Dendritic cell treated with granulocyte-macrophage colony-stimulating factor and Interleukin-4, amounts not matched to agents 40 ng/mL and 50 ng/mL, for 4 days (primary cell): ENCODE measurements around the gene MRPL54.
A peak's percentile ranks its signal among the peaks of the same experiment; 100 is the strongest.
"Not testable (repeated sequence)": the region's sequence is repeated elsewhere in the genome, so short reads cannot be mapped to it uniquely, and the experiment has no call there.

Experiments used
- H3K27ac Mint-ChIP-seq: one replicate; pipeline ENCODE4 v1.8.0; 2022; ENCODE audit warnings: mild to moderate bottlenecking, mixed read lengths
- H3K27me3 Mint-ChIP-seq: one replicate; pipeline ENCODE4 v1.8.0; 2022; ENCODE audit warnings: mild to moderate bottlenecking, mixed read lengths
- H3K36me3 Mint-ChIP-seq: one replicate; pipeline ENCODE4 v1.8.0; 2022; ENCODE audit warnings: low read depth, mixed read lengths
- H3K4me1 Mint-ChIP-seq: one replicate; pipeline ENCODE4 v1.8.0; 2022; ENCODE audit warnings: low read depth, mixed read lengths
- H3K4me3 Mint-ChIP-seq: one replicate; pipeline ENCODE4 v1.8.0; 2022; ENCODE audit warnings: mild to moderate bottlenecking, moderate library complexity, mixed read lengths
- H3K9me3 Mint-ChIP-seq: one replicate; pipeline ENCODE4 v1.8.0; 2022; ENCODE audit warnings: mixed read lengths
- intact Hi-C: fragments of 100-400 bp; cut with micrococcal nuclease; formaldehyde crosslinking; loops from one replicate; pipeline ENCODE4 v1.15.0; 2022

The MRPL54 gene

GRCh38 chr19:3810708-3811355 lies 48.4 kb downstream of the MRPL54 start:
- Mint-ChIP-seq H3K27ac (no peak overlapping the region), H3K9me3 (peaks cover 7% of the 10 kb centered on the region), H3K27me3 (peaks cover 15% of the 10 kb centered on the region), H3K4me1 (peaks cover 36% of the 10 kb centered on the region), H3K36me3 (no peaks in the 10 kb centered on the region), H3K4me3 (no peak overlapping the region)
- intact Hi-C loops = no loop called here

GRCh38 chr19:3813473-3814392 lies 51.3 kb downstream of the MRPL54 start:
- no peaks in the 10 kb centered on the region for H3K9me3 Mint-ChIP-seq
- H3K27ac Mint-ChIP-seq = peak overlapping the region; percentile 49
- intact Hi-C loops = no loop called here
- H3K4me1 Mint-ChIP-seq = peaks cover 32% of the 10 kb centered on the region
- H3K36me3 Mint-ChIP-seq = no peaks in the 10 kb centered on the region
- no peak overlapping the region for H3K4me3 Mint-ChIP-seq
- H3K27me3 Mint-ChIP-seq = peaks cover 9% of the 10 kb centered on the region

GRCh38 chr19:3814648-3815047 lies 52.2 kb downstream of the MRPL54 start:
- intact Hi-C loops = no loop called here
- no peaks in the 10 kb centered on the region for H3K36me3 Mint-ChIP-seq
- no peak overlapping the region for H3K4me3 Mint-ChIP-seq
- H3K9me3 Mint-ChIP-seq = no peaks in the 10 kb centered on the region
- no peak overlapping the region for H3K27ac Mint-ChIP-seq
- H3K4me1 Mint-ChIP-seq = peaks cover 42% of the 10 kb centered on the region
- H3K27me3 Mint-ChIP-seq = peaks cover 10% of the 10 kb centered on the region

GRCh38 chr19:3816148-3816547 lies 53.7 kb downstream of the MRPL54 start:
- H3K36me3 Mint-ChIP-seq, H3K9me3 Mint-ChIP-seq, H3K4me3 Mint-ChIP-seq, intact Hi-C loops, H3K27ac Mint-ChIP-seq: not testable (repeated sequence)
- H3K4me1 Mint-ChIP-seq = peaks cover 46% of the 10 kb centered on the region
- H3K27me3 Mint-ChIP-seq = peaks cover 12% of the 10 kb centered on the region

GRCh38 chr19:3816566-3817218 lies 54.2 kb downstream of the MRPL54 start:
- Mint-ChIP-seq H3K27ac (no peak overlapping the region), H3K4me3 (no peak overlapping the region)
- intact Hi-C loops = no loop called here

More at GRCh38 chr19:3816566-3817218, 54.2 kb downstream of the MRPL54 start:
- Mint-ChIP-seq H3K27me3 (peaks cover 15% of the 10 kb centered on the region), H3K4me1 (peaks cover 47% of the 10 kb centered on the region), H3K36me3 (no peaks in the 10 kb centered on the region), H3K9me3 (no peaks in the 10 kb centered on the region)
